ENCODE measurements around the gene ATAD1. TPM values are rescaled to one million over a fixed set of nuclear protein-coding genes. Genes with fewer than 3 reads are reported as not detected.

ATAD1 gene
- total and polyA plus RNA-seq, 2 of the 8 experiments (the other 6 are each of a cell fraction or from before 2014, with no cell fraction given): 8.9 to 35.3 TPM

DNA sequence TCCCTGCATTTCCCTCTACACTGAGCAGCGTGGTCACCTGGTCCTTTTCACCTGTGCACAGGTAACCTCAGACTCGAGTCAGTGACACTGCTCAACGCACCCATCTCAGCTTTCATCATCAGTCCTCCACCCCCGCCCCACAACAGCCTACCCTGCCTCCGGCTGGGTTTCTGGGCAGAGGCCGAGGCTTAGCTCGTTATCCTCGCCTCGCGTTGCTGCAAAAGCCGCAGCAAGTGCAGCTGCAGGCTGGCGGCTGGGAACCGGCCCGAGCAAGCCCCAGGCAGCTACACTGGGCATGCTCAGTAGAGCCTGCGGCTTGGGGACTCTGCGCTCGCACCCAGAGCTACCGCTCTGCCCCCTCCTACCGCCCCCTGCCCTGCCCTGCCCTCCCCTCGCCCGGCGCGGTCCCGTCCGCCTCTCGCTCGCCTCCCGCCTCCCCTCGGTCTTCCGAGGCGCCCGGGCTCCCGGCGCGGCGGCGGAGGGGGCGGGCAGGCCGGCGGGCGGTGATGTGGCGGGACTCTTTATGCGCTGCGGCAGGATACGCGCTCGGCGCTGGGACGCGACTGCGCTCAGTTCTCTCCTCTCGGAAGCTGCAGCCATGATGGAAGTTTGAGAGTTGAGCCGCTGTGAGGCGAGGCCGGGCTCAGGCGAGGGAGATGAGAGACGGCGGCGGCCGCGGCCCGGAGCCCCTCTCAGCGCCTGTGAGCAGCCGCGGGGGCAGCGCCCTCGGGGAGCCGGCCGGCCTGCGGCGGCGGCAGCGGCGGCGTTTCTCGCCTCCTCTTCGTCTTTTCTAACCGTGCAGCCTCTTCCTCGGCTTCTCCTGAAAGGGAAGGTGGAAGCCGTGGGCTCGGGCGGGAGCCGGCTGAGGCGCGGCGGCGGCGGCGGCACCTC, 45.3 kb upstream of the ATAD1 start, which contains the start of the genes KLLN and PTEN (continued):
- TF ChIP-seq, protein P1, sequence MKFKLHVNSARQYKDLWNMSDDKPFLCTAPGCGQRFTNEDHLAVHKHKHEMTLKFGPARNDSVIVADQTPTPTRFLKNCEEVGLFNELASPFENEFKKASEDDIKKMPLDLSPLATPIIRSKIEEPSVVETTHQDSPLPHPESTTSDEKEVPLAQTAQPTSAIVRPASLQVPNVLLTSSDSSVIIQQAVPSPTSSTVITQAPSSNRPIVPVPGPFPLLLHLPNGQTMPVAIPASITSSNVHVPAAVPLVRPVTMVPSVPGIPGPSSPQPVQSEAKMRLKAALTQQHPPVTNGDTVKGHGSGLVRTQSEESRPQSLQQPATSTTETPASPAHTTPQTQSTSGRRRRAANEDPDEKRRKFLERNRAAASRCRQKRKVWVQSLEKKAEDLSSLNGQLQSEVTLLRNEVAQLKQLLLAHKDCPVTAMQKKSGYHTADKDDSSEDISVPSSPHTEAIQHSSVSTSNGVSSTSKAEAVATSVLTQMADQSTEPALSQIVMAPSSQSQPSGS (IDR thresholded peaks at IDR 0.05; ENCODE audit: low read length): no peak
- TF ChIP-seq GTF2F1 (IDR thresholded peaks at IDR 0.05; ENCODE audit: borderline replicate concordance, low read depth, low read length) (0 out of 2 replicates have a peak, but pooled peaks have one; percentile 16), CTBP2 (IDR thresholded peaks at IDR 0.05; ENCODE audit: borderline replicate concordance, insufficient read depth, insufficient read length, low read length) (no peak), TEAD4 (IDR thresholded peaks at IDR 0.05; ENCODE audit: low read depth, low read length) (peak; percentile 53; the same call in 1 of the 2 replicates), HDAC6 (IDR thresholded peaks at IDR 0.05; ENCODE audit: low read depth, low read length) (no peak), POLR2AphosphoS5 (IDR thresholded peaks at IDR 0.05; ENCODE audit: low read depth, low read length) (peak; percentile 86), CREB1 (IDR thresholded peaks at IDR 0.05) (peak; percentile 79; the same call in 1 of the 2 replicates), EP300 (IDR thresholded peaks at IDR 0.05; ENCODE audit: borderline replicate concordance in 1 of 2, low read depth in 2 of 2, low read length in 2 of 2) (peak in 1 of 2 experiments; percentile 62; a peak in 1 of 3 replicates), SUZ12 (IDR thresholded peaks at IDR 0.05; ENCODE audit: low read length) (no peak), EZH2 (IDR thresholded peaks at IDR 0.05; ENCODE audit: low read depth, low read length, severe bottlenecking) (no peak), SP2 (IDR thresholded peaks at IDR 0.05; ENCODE audit: low read length) (no peak), CBX5 (IDR thresholded peaks at IDR 0.05; ENCODE audit: low read depth, low read length) (no peak), YY1 (IDR thresholded peaks at IDR 0.05; ENCODE audit: low read depth, low read length) (peak; percentile 92), TCF12 (IDR thresholded peaks at IDR 0.05; ENCODE audit: low read depth, low read length) (0 out of 2 replicates have a peak, but pooled peaks have one; percentile 51)
- TF ChIP-seq, protein P2, sequence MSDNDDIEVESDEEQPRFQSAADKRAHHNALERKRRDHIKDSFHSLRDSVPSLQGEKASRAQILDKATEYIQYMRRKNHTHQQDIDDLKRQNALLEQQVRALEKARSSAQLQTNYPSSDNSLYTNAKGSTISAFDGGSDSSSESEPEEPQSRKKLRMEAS (IDR thresholded peaks at IDR 0.05): peak; percentile 52

Data from H1 (cell line).